HAP-1 (cell line): ENCODE measurements around the gene TFAP2D.

Experiments used
- DNase-seq, 2 experiments: peaks; one replicate each; pipeline ENCODE4 v3.0.0-alpha.2; 2016 to 2020; ENCODE audit warnings: low spot score in 2 of 2
- H3K27me3 ChIP-seq: fragments of 250-450 bp; sonication (Bioruptor Pico); 2 replicates; pipeline ENCODE4 v1.5.1; 2020; ENCODE audit warnings: low read depth, mild to moderate bottlenecking, moderate library complexity
- H3K36me3 ChIP-seq: fragments of 250-450 bp; sonication (Bioruptor Pico); replicated peaks from 2 replicates; pipeline ENCODE4 v1.5.1; 2020; ENCODE audit warnings: mild to moderate bottlenecking
- H3K4me1 ChIP-seq: fragments of 250-450 bp; sonication (Bioruptor Pico); 2 replicates; pipeline ENCODE4 v1.5.1; 2020; ENCODE audit warnings: mild to moderate bottlenecking
- H3K4me3 ChIP-seq: fragments of 250-450 bp; sonication (Bioruptor Pico); 2 replicates; pipeline ENCODE4 v1.5.1; 2020; ENCODE audit warnings: mild to moderate bottlenecking, moderate library complexity
- H3K9me3 ChIP-seq: fragments of 250-450 bp; sonication (Bioruptor Pico); 2 replicates; pipeline ENCODE4 v1.5.1; 2020; ENCODE audit warnings: mild to moderate bottlenecking, moderate library complexity
- in situ Hi-C: fragments of 300-500 bp; cut with MboI; formaldehyde crosslinking; loops from 3 replicates; pipeline ENCODE4 v1.14.3; 2020; ENCODE audit warnings: low sequenced_read_pairs, inconsistent platforms, mixed read lengths

Gene TFAP2D

DNA sequence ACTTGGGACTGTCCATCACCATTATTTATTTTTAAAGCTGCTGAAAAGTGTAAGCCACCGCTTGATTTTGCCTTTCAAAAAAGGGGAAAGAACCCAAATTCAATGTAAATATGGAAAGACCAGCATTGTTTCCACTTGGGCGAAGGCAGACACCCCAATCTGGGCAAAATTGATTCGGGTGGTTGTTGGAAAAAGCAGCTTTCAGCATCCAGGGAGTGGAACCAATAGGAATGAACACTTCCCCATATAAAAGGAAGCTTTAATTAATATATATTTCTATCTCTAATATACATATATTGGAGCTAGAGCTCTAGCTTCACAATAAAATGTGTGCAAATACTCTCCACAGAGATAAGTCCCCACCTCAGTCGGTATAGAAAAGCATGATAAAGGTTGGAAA, at the start of gene TFAP2D:
Gene TFAP2D (plus strand): TSS at position 301 of the 400 bp plus-strand sequence. CDS start 530 bp downstream, outside the sequence.
- in situ Hi-C loops: no loop called here
- Histone ChIP-seq H3K4me1 (peaks cover 11% of the 10 kb centered on the region), H3K9me3 (no peaks in the 10 kb centered on the region), H3K4me3 (no peak within 1 kb of the TSS), H3K27me3 (peaks cover 17% of the 10 kb centered on the region), H3K36me3 (no peaks in the 10 kb centered on the region)
- no peak for DNase-seq

DNA sequence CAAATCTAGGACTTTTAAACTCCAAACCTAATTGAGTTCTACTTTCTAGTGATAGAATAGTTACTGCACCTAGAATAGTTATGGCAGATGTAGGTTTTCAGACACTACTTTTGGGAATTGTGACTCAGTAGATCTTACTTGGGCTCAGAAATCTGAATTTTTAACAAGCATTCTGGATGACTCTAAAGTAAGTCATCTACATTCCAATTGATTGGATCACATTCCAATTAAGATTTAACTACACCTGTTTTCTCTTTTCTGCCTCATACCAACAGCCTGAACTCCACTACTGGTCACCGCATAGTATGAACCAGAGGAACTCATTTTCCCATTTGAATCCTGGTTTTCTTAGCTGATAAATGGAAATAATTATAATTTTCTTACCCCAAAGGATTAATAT, 49.5 kb upstream of the TFAP2D start:
- DNase-seq: no peak
- in situ Hi-C loops: no loop called here
- H3K27me3 ChIP-seq: no peaks in the 10 kb centered on the region
- H3K36me3 ChIP-seq: no peaks in the 10 kb centered on the region
- no peaks in the 10 kb centered on the region for H3K9me3 ChIP-seq
- no peak overlapping the region for H3K4me3 ChIP-seq
- no peaks in the 10 kb centered on the region for H3K4me1 ChIP-seq

DNA sequence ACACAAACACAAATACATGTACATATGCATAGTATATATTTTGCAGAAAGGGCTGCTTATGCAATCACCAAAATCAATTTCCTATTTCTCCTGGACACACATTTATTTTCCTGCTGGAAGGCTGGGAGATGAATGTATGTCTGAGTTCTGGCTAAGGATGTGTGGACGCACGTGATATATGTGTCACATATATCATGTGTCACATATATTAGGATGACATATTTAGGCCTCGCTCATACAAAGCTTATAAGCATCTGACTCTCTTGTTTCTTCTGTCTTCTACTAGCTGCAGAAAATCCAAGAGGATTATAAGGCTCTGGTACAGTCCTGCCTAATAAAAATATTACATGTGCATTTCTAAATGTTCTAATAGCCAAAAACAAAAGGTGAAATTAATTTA, 47.2 kb upstream of the TFAP2D start:
- Histone ChIP-seq H3K4me1 (no peaks in the 10 kb centered on the region), H3K36me3 (no peaks in the 10 kb centered on the region), H3K27me3 (no peaks in the 10 kb centered on the region), H3K4me3 (no peak overlapping the region), H3K9me3 (no peaks in the 10 kb centered on the region)
- no peak for DNase-seq
- in situ Hi-C loops: no loop called here

DNA sequence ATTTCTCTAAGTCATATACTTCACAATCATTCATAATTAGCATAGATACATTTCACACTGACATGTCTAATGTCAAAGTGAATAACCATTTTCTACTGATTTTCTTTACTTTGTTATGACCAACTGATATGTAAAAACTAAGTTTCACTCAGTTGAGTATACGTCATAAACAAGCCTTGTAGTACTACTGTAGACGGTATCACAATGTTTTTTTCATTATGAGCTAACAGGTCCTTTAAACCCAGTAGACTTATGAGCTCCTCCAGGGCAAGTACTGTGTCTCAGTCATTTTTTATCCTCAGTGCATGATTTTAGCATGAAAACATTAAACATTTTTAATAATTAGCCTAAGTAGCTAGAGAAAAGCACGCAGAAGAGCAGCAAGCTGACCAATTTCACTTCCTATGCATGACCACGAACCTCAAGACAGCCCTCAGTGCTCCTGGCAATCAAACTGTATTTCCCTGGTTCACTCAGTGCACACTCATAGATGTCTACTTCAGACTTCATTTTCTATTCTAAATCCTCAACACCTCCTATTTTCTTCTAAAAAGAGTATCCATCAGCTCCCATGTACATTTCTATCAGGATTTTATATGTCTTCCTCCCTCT, 32.0 kb upstream of the TFAP2D start:
- H3K4me3 ChIP-seq: no peak overlapping the region
- in situ Hi-C loops: no loop called here
- DNase-seq: no peak
- H3K4me1 ChIP-seq: no peaks in the 10 kb centered on the region
- no peaks in the 10 kb centered on the region for H3K9me3 ChIP-seq
- H3K36me3 ChIP-seq: no peaks in the 10 kb centered on the region
- H3K27me3 ChIP-seq: no peaks in the 10 kb centered on the region

DNA sequence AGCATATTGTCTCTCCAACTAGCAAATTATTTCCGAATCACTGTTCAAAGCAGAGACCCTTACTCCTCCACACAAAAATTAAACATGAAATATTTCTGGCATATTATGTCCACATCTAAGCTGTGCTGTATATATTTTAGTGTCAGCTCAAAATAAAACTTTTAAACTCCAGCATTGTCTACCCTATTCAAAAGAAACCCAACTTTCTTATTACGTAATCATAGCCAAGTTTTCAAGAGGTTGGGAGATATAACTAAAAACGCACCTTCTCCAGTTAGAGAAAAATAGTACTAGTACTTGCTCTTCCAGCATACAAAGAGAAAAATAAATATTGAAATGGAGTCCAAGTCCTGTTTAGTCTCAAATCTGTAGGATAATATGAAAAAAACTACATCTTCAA, 24.1 kb upstream of the TFAP2D start:
- no peaks in the 10 kb centered on the region for H3K9me3 ChIP-seq
- H3K27me3 ChIP-seq: no peaks in the 10 kb centered on the region
- H3K4me1 ChIP-seq: no peaks in the 10 kb centered on the region
- H3K36me3 ChIP-seq: no peaks in the 10 kb centered on the region
- in situ Hi-C loops: no loop called here
- no peak overlapping the region for H3K4me3 ChIP-seq
- no peak for DNase-seq

DNA sequence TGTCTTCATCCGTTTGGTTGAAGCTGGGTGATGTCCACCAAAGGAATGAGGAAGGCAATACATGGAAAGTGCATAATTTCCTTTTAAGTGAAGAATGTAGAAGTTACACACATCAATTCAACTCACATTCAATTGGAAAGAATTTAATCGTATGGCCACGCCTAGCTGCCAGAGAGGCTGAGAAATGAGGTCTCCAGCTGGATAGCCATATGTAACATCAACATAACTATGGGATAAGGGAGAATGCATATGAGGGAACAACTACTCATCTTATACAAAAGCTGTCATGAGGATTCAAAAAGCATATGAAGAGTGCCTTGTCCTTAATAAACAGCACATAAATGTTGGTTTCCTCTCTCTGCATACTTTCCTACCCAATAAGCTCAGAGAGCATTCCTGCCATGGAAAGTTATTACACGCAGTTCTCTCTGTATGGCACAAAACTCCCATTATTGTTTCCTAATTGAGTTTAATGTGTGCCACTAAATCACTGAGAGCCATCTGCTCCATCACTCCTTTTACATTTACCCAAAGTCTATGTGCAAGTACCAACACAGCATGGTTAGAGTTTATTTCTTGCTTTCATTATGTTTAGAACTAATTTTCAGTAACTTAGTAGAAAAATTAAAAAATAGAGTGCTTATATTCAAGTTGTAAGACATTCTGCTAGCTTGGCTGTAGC, 21.4 kb upstream of the TFAP2D start:
- no peaks in the 10 kb centered on the region for H3K27me3 ChIP-seq
- no peaks in the 10 kb centered on the region for H3K9me3 ChIP-seq
- in situ Hi-C loops: no loop called here
- H3K36me3 ChIP-seq: no peaks in the 10 kb centered on the region
- H3K4me1 ChIP-seq: no peaks in the 10 kb centered on the region
- no peak overlapping the region for H3K4me3 ChIP-seq
- DNase-seq: no peak

DNA sequence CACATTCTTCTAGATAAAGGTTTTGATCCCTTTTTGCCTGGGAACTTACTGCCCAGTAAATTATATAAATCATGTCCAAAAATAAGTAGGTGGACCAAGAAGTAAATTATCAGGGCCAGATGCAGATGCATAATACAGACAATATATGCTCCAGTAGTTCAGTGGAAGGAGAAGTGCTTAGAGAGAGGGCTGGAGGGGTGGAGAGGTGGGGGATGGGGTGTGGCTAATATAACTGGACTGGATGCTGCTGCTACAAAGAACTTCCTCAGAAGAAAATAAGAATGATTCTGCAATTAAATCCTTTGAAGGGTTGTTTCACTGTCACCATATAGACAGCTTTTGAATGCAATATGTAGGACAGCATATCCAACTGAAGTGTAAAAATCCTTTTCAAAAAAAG, 14.8 kb upstream of the TFAP2D start:
- Histone ChIP-seq H3K27me3 (no peaks in the 10 kb centered on the region), H3K9me3 (no peaks in the 10 kb centered on the region), H3K4me3 (no peak overlapping the region), H3K4me1 (no peaks in the 10 kb centered on the region), H3K36me3 (no peaks in the 10 kb centered on the region)
- in situ Hi-C loops: no loop called here
- DNase-seq: no peak

DNA sequence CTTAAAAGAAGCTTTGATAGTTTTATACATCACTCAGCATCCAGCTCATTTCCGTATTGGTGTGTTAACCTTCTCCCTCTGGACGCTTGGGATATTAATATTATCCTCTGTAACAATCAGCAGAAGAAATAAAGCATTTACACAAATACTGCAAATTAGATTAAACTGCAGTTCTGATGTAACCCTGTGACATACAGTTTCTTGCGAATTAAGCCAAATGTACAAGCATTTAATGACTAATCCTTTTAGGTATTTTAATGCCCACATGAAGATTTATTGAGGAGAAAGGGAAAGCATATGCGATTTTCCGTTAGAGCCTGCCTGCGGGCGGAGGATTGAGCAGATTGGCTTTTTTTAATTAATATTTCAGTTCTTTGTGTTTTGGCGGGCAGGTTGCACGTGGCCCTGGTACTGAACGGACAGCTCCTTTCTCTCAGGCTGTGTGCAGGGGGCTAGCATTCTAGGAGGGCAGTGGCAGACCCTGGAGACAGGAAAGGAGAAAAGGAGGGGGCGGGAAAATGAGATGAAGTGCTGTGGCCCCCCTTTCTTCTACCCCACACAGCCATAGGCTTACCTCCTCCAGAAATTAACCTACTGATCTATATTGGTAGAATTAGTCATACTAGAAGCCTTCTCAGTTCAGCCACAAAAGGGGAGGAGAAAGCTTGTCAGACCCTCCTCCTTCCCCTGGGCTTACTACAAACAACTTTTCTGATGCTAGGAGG, 14.1 kb upstream of the TFAP2D start:
- no peak overlapping the region for H3K4me3 ChIP-seq
- H3K36me3 ChIP-seq: no peaks in the 10 kb centered on the region
- in situ Hi-C loops: no loop called here
- no peaks in the 10 kb centered on the region for H3K27me3 ChIP-seq
- H3K4me1 ChIP-seq: no peaks in the 10 kb centered on the region
- H3K9me3 ChIP-seq: no peaks in the 10 kb centered on the region
- no peak for DNase-seq

DNA sequence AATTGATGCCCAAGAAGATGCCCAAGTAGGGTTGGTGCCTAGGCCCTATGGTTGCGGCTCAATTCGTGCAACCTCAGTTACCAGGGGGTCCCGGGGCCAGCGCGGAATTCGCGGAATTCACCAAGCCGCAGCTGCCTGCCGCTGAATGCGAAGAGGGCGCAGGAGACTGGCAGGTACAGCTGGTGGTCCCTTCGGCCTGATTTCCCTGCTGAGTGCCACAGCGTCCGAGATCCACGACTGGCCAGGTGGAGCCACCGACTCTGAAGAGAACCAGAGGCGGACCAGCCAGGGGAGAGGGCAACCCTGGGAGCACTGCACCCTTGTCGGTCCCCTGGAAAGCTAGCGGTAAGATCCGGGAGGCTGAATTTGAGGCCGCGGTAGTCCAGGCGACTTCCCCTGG, 6.8 kb upstream of the TFAP2D start:
- Histone ChIP-seq H3K36me3 (no peaks in the 10 kb centered on the region), H3K4me1 (no peaks in the 10 kb centered on the region), H3K27me3 (peaks cover 7% of the 10 kb centered on the region; the same call in 1 of the 2 replicates), H3K4me3 (no peak overlapping the region), H3K9me3 (no peaks in the 10 kb centered on the region)
- in situ Hi-C loops: no loop called here
- no peak for DNase-seq

DNA sequence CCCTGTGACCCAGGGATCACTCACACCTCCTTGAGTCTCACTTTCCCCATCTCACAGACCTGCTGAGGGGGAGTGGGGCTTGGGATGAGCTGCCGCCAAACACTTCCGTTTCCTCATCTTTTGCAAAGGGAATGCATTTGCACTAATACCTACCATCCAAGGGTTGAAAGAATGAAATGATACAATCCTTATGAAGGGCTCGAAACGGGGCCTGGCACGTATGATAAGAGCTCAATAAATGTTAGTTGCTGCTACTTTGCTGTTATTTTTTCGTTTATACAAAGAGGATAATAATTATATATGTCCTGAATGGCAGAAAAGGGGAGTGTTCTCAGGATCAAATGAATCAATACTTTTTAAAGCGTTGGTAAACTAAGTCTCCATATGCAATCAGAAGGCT, 6.1 kb upstream of the TFAP2D start:
- H3K9me3 ChIP-seq: no peaks in the 10 kb centered on the region
- H3K27me3 ChIP-seq: peaks cover 10% of the 10 kb centered on the region; the same call in 1 of the 2 replicates
- in situ Hi-C loops: no loop called here
- no peak for DNase-seq
- H3K36me3 ChIP-seq: no peaks in the 10 kb centered on the region
- H3K4me3 ChIP-seq: no peak overlapping the region
- no peaks in the 10 kb centered on the region for H3K4me1 ChIP-seq

DNA sequence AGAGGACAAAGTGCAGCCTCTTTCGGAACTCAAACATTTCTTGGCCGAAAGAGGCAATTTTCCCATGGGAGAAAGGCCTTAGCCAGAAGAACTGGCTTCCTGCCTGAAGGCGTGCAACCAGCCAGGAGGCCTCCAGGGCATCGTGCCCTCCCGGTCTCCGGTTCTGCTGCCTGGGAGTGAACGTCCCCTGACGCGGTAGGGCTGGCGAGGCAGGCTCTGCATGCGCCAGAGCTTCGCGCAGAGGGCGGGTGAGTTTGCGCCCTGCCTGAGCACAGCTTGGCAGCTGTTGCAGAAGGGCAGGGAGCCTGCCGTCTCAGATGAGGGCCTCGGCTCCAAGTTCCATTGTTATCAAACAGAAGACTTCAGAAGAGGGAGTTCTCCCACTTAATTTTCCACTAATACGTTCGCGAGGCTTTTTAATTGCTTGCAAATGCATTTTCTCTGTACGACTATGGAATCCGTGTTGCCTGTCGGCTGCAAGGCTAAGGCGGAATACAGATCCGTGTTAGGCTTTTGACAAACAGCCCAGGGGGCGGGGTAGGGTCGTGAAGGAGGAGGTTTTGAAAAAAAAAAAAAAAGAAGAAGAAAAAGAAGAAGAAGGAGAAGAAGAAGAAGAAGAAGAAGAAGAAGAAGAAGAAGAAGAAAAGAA, 5.5 kb upstream of the TFAP2D start:
- Histone ChIP-seq H3K9me3 (no peaks in the 10 kb centered on the region), H3K36me3 (no peaks in the 10 kb centered on the region), H3K4me3 (no peak overlapping the region), H3K4me1 (no peaks in the 10 kb centered on the region), H3K27me3 (peaks cover 10% of the 10 kb centered on the region; the same call in 1 of the 2 replicates)
- in situ Hi-C loops: no loop called here
- no peak for DNase-seq

DNA sequence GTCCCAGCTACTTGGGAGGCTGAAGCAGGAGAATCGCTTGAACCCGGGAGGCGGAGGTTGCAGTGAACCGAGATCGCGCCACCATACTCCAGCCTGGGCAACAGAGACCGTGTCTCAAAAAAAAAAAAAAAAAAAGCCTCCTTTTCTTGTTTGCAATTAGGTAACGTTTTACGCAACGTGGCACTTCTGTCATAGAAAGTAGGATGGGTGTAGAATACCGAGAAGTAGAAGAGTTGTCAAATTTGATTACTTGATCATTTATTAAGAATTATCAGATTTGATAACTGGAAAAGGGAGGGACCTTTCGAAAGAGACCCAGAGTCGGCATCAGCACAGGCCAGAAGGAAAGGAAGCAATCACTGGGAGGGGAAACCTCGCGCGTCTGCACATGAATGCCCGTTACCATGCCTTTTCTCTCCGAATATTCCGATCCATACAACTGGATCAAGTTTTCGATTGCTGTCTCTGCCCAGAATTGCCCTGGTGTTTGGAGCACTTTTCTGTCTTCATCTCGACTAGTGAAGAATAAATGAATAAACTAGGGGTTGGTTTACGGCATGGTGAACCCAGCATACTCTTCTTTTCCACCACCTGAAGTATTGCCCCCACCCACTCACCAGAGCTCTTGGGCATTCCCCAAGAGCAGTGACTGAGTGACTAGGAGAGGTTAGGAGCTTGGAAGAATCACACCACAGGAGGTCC, 4.5 kb upstream of the TFAP2D start:
- Histone ChIP-seq H3K27me3 (peaks cover 13% of the 10 kb centered on the region), H3K4me1 (no peaks in the 10 kb centered on the region), H3K4me3 (no peak overlapping the region), H3K36me3 (no peaks in the 10 kb centered on the region), H3K9me3 (no peaks in the 10 kb centered on the region)
- no peak for DNase-seq
- in situ Hi-C loops: no loop called here

DNA sequence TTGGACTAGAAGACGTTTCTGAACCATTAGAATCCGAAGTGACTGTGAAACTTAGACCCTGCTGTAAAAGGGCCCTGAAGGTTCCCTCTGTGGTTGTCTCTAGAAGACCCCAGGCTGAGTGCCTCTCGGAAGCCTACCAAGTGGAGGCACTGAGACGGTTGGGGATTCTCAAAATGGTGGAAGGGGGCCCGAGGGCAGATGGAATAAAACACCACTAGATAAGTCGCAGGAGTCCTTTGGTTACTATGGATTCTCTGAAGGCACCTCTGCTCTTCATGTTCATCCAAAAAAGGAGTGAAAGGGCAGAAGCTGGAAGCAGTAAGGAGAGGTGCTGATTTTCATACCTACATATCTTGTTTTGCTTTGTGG, 4.0 kb upstream of the TFAP2D start:
- Histone ChIP-seq H3K27me3 (peaks cover 15% of the 10 kb centered on the region), H3K9me3 (no peaks in the 10 kb centered on the region), H3K4me3 (no peak overlapping the region), H3K4me1 (no peaks in the 10 kb centered on the region), H3K36me3 (no peaks in the 10 kb centered on the region)
- in situ Hi-C loops: no loop called here
- no peak for DNase-seq
